Measurements from ENCODE around the gene MYH13.

The MYH13 gene

GRCh38 chr17:10372906-10373305 lies at the start of gene MYH13:
Gene MYH13, minus strand, starts transcription at chr17:10373006. Its CDS starts 8,476 bp downstream, at chr17:10364530.
- no peak for DNase-seq

- DNase-seq, result no peak
Measured at GRCh38 chr17:10421900-10422542, 49.2 kb upstream of the MYH13 start, which contains the start of gene MYH8. Gene MYH8, minus strand, starts transcription at chr17:10421950. Its CDS starts 1,723 bp downstream, at chr17:10420227.

GRCh38 chr17:10421211-10421610 lies 48.4 kb upstream of the MYH13 start:
- DNase-seq, result no peak

GRCh38 chr17:10420811-10421210 lies 48.0 kb upstream of the MYH13 start:
- DNase-seq, result no peak

- DNase-seq, result no peak
Measured at GRCh38 chr17:10417431-10417830, 44.6 kb upstream of the MYH13 start.

- no peak for DNase-seq
Measured at GRCh38 chr17:10415161-10415560, 42.4 kb upstream of the MYH13 start.

- DNase-seq, result no peak
Measured at GRCh38 chr17:10403589-10403988, 30.8 kb upstream of the MYH13 start.

- DNase-seq, result no peak
Measured at GRCh38 chr17:10398352-10398751, 25.5 kb upstream of the MYH13 start.

GRCh38 chr17:10396524-10397163 lies 23.8 kb upstream of the MYH13 start:
- no peak for DNase-seq

- no peak for DNase-seq
Measured at GRCh38 chr17:10394201-10394887, 21.5 kb upstream of the MYH13 start.

GRCh38 chr17:10392880-10393279 lies 20.1 kb upstream of the MYH13 start:
- DNase-seq, result no peak

- no peak for DNase-seq
Measured at GRCh38 chr17:10385871-10386270, 13.1 kb upstream of the MYH13 start.

- no peak for DNase-seq
Measured at GRCh38 chr17:10384175-10384574, 11.4 kb upstream of the MYH13 start.

- DNase-seq, result no peak
Measured at GRCh38 chr17:10380631-10381408, 8.0 kb upstream of the MYH13 start.

GRCh38 chr17:10370016-10370608 lies 2.7 kb downstream of the MYH13 start:
- DNase-seq, result no peak

GRCh38 chr17:10369239-10369638 lies 3.6 kb downstream of the MYH13 start:
- DNase-seq, result no peak

GRCh38 chr17:10368561-10368960 lies 4.2 kb downstream of the MYH13 start:
- no peak for DNase-seq

GRCh38 chr17:10360578-10360977 lies 12.2 kb downstream of the MYH13 start:
- DNase-seq, result no peak

GRCh38 chr17:10357768-10358167 lies 15.0 kb downstream of the MYH13 start:
- no peak for DNase-seq

GRCh38 chr17:10354651-10355050 lies 18.2 kb downstream of the MYH13 start:
- no peak for DNase-seq

GRCh38 chr17:10352893-10353292 lies 19.9 kb downstream of the MYH13 start:
- DNase-seq, result no peak

GRCh38 chr17:10349403-10349802 lies 23.4 kb downstream of the MYH13 start:
- DNase-seq, result no peak

- no peak for DNase-seq
Measured at GRCh38 chr17:10344816-10345215, 28.0 kb downstream of the MYH13 start.

Measured in activated CD4-positive, alpha-beta T cell treated with anti-CD3 and anti-CD28 coated beads for 4 hours (primary cell).